Brain microvascular endothelial cell (primary cell): Measurements from ENCODE around the gene AGK.

Source experiments
- DNase-seq: peaks from one replicate; pipeline ENCODE4 v3.0.0-alpha.2; 2020
- H3K27ac ChIP-seq: fragments of 250-450 bp; sonication (Bioruptor Pico); 2 replicates; pipeline ENCODE4 v1.5.1; 2020; ENCODE audit warnings: mild to moderate bottlenecking, moderate library complexity
- H3K27me3 ChIP-seq: fragments of 250-450 bp; sonication (Bioruptor Pico); replicated peaks from 2 replicates; pipeline ENCODE4 v1.5.1; 2020; ENCODE audit warnings: mild to moderate bottlenecking
- H3K36me3 ChIP-seq: fragments of 250-450 bp; sonication (Bioruptor Pico); replicated peaks from 2 replicates; pipeline ENCODE4 v1.5.1; 2020; ENCODE audit warnings: mild to moderate bottlenecking
- H3K4me3 ChIP-seq: 2 replicates; pipeline ENCODE4 v1.5.1; 2011; ENCODE audit warnings: low read depth, mild to moderate bottlenecking, control low read depth, low read length, moderate library complexity
- in situ Hi-C: cut with HindIII; loops from 2 replicates; pipeline ENCODE4 v1.10.0; 2017; ENCODE audit warnings: low sequenced_read_pairs, low pct_ligation_motif_present
- TF ChIP-seq, protein P1 (sequence below): IDR thresholded peaks from 2 replicates; pipeline ENCODE4 v1.5.1; 2011; ENCODE audit warnings: low read depth, mild to moderate bottlenecking, moderate library complexity, low read length, control low read depth, inconsistent platforms; ENCODE audit errors: missing control alignments

Gene AGK

GRCh38 chr7:141691961-141692360 is 140.8 kb downstream of the AGK start:
- no peaks in the 10 kb centered on the region for H3K36me3 ChIP-seq
- no peaks in the 10 kb centered on the region for H3K27me3 ChIP-seq
- H3K27ac ChIP-seq, result no peak overlapping the region
- in situ Hi-C loops, result no loop called here
- no peak for DNase-seq
- no peak overlapping the region for H3K4me3 ChIP-seq
- TF ChIP-seq, protein P1, sequence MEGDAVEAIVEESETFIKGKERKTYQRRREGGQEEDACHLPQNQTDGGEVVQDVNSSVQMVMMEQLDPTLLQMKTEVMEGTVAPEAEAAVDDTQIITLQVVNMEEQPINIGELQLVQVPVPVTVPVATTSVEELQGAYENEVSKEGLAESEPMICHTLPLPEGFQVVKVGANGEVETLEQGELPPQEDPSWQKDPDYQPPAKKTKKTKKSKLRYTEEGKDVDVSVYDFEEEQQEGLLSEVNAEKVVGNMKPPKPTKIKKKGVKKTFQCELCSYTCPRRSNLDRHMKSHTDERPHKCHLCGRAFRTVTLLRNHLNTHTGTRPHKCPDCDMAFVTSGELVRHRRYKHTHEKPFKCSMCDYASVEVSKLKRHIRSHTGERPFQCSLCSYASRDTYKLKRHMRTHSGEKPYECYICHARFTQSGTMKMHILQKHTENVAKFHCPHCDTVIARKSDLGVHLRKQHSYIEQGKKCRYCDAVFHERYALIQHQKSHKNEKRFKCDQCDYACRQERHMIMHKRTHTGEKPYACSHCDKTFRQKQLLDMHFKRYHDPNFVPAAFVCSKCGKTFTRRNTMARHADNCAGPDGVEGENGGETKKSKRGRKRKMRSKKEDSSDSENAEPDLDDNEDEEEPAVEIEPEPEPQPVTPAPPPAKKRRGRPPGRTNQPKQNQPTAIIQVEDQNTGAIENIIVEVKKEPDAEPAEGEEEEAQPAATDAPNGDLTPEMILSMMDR, result no peak

GRCh38 chr7:141693082-141693481 is 141.9 kb downstream of the AGK start:
- Histone ChIP-seq H3K4me3 (no peak overlapping the region), H3K27ac (no peak overlapping the region), H3K36me3 (no peaks in the 10 kb centered on the region), H3K27me3 (no peaks in the 10 kb centered on the region)
- TF ChIP-seq, protein P1, result no peak
- DNase-seq, result no peak
- in situ Hi-C loops, result no loop called here

GRCh38 chr7:141695803-141696289 is 144.6 kb downstream of the AGK start:
- H3K27ac ChIP-seq, result no peak overlapping the region
- no peaks in the 10 kb centered on the region for H3K36me3 ChIP-seq
- no peak overlapping the region for H3K4me3 ChIP-seq
- no peaks in the 10 kb centered on the region for H3K27me3 ChIP-seq
- no peak for DNase-seq
- TF ChIP-seq, protein P1, result no peak
- in situ Hi-C loops, result no loop called here

DNA sequence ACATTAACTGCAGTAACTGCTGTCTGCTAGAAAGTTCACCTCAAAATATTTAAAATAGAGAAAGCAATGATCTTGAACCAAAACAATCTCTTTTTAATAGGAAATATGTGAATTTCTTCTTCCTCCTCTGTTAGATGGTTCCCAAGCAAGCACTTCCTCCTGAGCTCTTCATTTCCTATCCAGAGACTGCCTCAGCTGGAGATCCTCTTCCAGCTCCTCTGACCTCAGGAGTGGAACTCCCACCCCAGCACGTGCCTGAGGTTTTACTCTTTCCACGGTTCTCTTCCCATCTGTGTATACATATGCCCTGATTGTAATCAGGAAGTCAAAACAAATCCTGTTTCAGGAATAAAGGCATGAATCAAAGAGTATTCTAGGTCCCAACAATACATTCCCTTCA is 145.1 kb downstream of the AGK start:
- H3K4me3 ChIP-seq, result no peak overlapping the region
- TF ChIP-seq, protein P1, result no peak
- H3K27me3 ChIP-seq, result no peaks in the 10 kb centered on the region
- H3K36me3 ChIP-seq, result no peaks in the 10 kb centered on the region
- in situ Hi-C loops, result no loop called here
- no peak for DNase-seq
- no peak overlapping the region for H3K27ac ChIP-seq

DNA sequence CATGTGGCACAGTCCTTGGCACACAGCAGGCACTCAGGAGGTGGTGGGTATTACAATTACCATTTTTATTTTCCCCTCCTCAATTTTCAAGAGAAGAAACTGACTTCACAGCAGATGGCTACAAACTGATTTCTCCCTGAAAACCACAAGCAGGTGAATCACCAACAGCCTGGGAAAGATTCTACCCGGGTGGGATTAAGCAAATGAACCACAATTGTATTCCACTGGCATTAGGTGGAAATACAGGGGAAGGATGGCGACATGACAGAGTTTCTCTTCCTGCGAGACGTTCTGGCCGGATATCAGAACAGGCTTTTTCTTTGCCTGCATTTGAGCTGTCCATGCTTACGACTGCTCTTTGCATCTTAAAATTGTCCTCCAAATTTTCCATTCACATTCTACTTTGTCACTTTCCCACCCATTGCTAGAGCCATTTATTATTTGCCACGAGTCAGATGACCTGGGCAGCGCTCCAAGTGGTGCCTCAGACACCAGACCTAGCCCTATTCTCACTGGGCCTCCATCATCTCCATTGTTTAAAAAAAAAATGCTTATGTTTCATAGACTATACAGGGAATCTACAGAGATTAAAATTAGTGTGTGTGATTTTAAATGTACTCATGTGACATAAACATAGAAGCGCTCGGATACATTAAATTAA is 146.1 kb downstream of the AGK start:
- in situ Hi-C loops, result no loop called here
- no peaks in the 10 kb centered on the region for H3K36me3 ChIP-seq
- TF ChIP-seq, protein P1, result no peak
- no peak overlapping the region for H3K27ac ChIP-seq
- DNase-seq, result no peak
- H3K27me3 ChIP-seq, result no peaks in the 10 kb centered on the region
- H3K4me3 ChIP-seq, result no peak overlapping the region

- DNase-seq, result no peak
- H3K27ac ChIP-seq, result no peak overlapping the region
- H3K4me3 ChIP-seq, result no peak overlapping the region
- in situ Hi-C loops, result no loop called here
- no peaks in the 10 kb centered on the region for H3K36me3 ChIP-seq
- no peaks in the 10 kb centered on the region for H3K27me3 ChIP-seq
- TF ChIP-seq, protein P1, result no peak
Measured at GRCh38 chr7:141698247-141699015, 147.2 kb downstream of the AGK start.
